Spleen (tissue), 11 donors: ENCODE data around the gene CACNB2. TPM values are rescaled to one million over a fixed set of nuclear protein-coding genes. Genes with fewer than 3 reads are reported as not detected.

Source experiments
- DNase-seq: peaks from one replicate; pipeline ENCODE4 v3.0.0-alpha.2; 2020
- H3K27ac ChIP-seq, 8 donors: fragments of 200-600 bp; sonication (generic) in 7 of 8; 1 replicate in 4 of 8; 2 replicates in 4 of 8; pipeline versions ENCODE4 v1.5.0 to v1.8.0; 2016 to 2021; ENCODE audit warnings: inconsistent platforms in 4 of 8, mild to moderate bottlenecking in 4 of 8, moderate library complexity in 1 of 8
- H3K27me3 ChIP-seq, 7 donors: fragments of 200-600 bp; sonication (generic) in 6 of 7; replicated peaks in 1 of 7; 1 replicate in 4 of 7; 2 replicates in 3 of 7; pipeline versions ENCODE4 v1.5.0 to v1.8.0; 2016 to 2021; ENCODE audit warnings: inconsistent platforms in 3 of 7, mild to moderate bottlenecking in 1 of 7
- H3K36me3 ChIP-seq, 6 donors: fragments of 200-600 bp; sonication (generic) in 5 of 6; 1 replicate in 4 of 6; 2 replicates in 2 of 6; pipeline versions ENCODE4 v1.5.0 to v1.8.0; 2016 to 2021; ENCODE audit warnings: inconsistent platforms in 2 of 6
- H3K4me1 ChIP-seq, 6 donors: fragments of 200-600 bp; sonication (generic) in 5 of 6; 1 replicate in 3 of 6; 2 replicates in 3 of 6; pipeline versions ENCODE4 v1.5.0 to v1.8.0; 2016 to 2021; ENCODE audit warnings: inconsistent platforms in 3 of 6
- H3K4me3 ChIP-seq, 8 donors: fragments of 200-600 bp; sonication (generic) in 7 of 8; 1 replicate in 4 of 8; 2 replicates in 4 of 8; pipeline versions ENCODE4 v1.5.0 to v1.8.0; 2016 to 2021; ENCODE audit warnings: inconsistent platforms in 4 of 8, mild to moderate bottlenecking in 4 of 8, moderate library complexity in 2 of 8
- H3K9me3 ChIP-seq, 8 donors: fragments of 200-600 bp; sonication (generic) in 7 of 8; 1 replicate in 4 of 8; 2 replicates in 4 of 8; pipeline versions ENCODE4 v1.5.0 to v1.8.0; 2016 to 2021; ENCODE audit warnings: inconsistent platforms in 4 of 8
- CTCF ChIP-seq, 11 experiments: fragments of 200-600 bp in 7 of 11; fragments of 450-650 bp in 4 of 11; sonication (generic) in 4 of 11; IDR thresholded peaks in 8 of 11; conservative IDR thresholded peaks in 3 of 11; 1 replicate in 7 of 11; 2 replicates in 4 of 11; pipeline versions ENCODE4 v1.4.0 to v1.8.0; 2016 to 2021; ENCODE audit warnings: antibody characterized with exemption in 11 of 11, inconsistent platforms in 4 of 11, mild to moderate bottlenecking in 1 of 11
- POLR2A ChIP-seq, 3 donors: fragments of 450-650 bp; IDR thresholded peaks; one replicate each; pipeline ENCODE4 v1.5.1; 2017; ENCODE audit warnings: antibody characterized with exemption in 3 of 3, mild to moderate bottlenecking in 1 of 3
- POLR2AphosphoS5 ChIP-seq, 3 donors: sonication (generic); formaldehyde crosslinking; IDR thresholded peaks; one replicate each; pipeline ENCODE4 v1.5.1; 2017; ENCODE audit warnings: antibody characterized with exemption in 3 of 3
- WGBS, 5 donors: extraction: QIAGEN DNeasy Blood & Tissue Kit in 3 of 5; methylation state at CpG; one replicate each; pipeline versions ENCODE4 v1.1.5 to v1.1.7; 2013 to 2018; 5-methylcytosine and 5-hydroxymethylcytosine counted together
- intact Hi-C: fragments of 100-400 bp; cut with DNase I; formaldehyde crosslinking; loops from one replicate; pipeline ENCODE4 v1.15.0; 2023; ENCODE audit warnings: low total_unique reads
- polyA plus RNA-seq, 3 donors: library from polyadenylated mRNA; stranded (reverse); fragments of 200-250 nt; gene quantifications; one replicate each; pipeline ENCODE4 v1.2.1, GENCODE V29; 2013
- total RNA-seq, 7 donors: library from RNA; depleted of rRNA in 3 of 7; stranded (reverse); fragments of >200 nt in 3 of 7; fragmentation: NEBNext Ultra II Directional in 4 of 7; extraction: Animal tissue kit (Norgen Biotek cat#: 25700) in 4 of 7; gene quantifications; one replicate each; pipeline versions ENCODE4 v1.1.0 to v1.2.1, GENCODE V29; 2016 to 2021
- donor health status: healthy with polysubstance abuse.
- donor health status: DM: no; HTN: no; CAD: no; lungs with moderate emphysema.
- donor health status: DM: no; HTN: no; CAD: no.
- donor health status: Bipolar disorder and iron deficiency.
- donor health status: healthy.
- donor health status: DM: no; HTN: no; CAD: no.
- donor health status: DM: yes; HTN: yes; CAD: no.

Gene CACNB2
- total and polyA plus RNA-seq, 10 donors: 0.17 to 0.79 (median 0.44) TPM; not detected in 1

GRCh38 chr10:18368273-18368672, 228.0 kb downstream of the CACNB2 start:
- Histone ChIP-seq H3K27ac (no peak overlapping the region), H3K27me3 (no peaks in the 10 kb centered on the region), H3K9me3 (no peaks in the 10 kb centered on the region), H3K4me3 (no peak overlapping the region), H3K36me3 (no peaks in the 10 kb centered on the region), H3K4me1 (no peaks in the 10 kb centered on the region)
- intact Hi-C loops: no loop called here
- TF ChIP-seq CTCF (IDR thresholded peaks at IDR 0.05 in 8 of 11, conservative IDR thresholded peaks at IDR 0.05 in 3 of 11) (no peak), POLR2A (IDR thresholded peaks at IDR 0.05) (no peak), POLR2AphosphoS5 (IDR thresholded peaks at IDR 0.05) (no peak)
- no peak for DNase-seq
- 67 to 84% (median 76%) methylated on average over 3 of the region's 3 CpGs for WGBS, 5 donors

GRCh38 chr10:18368682-18369081, 228.5 kb downstream of the CACNB2 start:
- WGBS, 5 donors: 53 to 86% (median 67%) methylated on average over 1 of the region's 1 CpG
- H3K4me1 ChIP-seq: no peaks in the 10 kb centered on the region

GRCh38 chr10:18369859-18370473, 229.7 kb downstream of the CACNB2 start:
- WGBS, 5 donors: 90 to 100% (median 98%) methylated on average over 4 of the region's 4 CpGs

More at GRCh38 chr10:18368682-18369081, 228.5 kb downstream of the CACNB2 start:
- no peaks in the 10 kb centered on the region for H3K9me3 ChIP-seq
- TF ChIP-seq POLR2AphosphoS5 (IDR thresholded peaks at IDR 0.05) (no peak), CTCF (IDR thresholded peaks at IDR 0.05 in 8 of 11, conservative IDR thresholded peaks at IDR 0.05 in 3 of 11) (no peak), POLR2A (IDR thresholded peaks at IDR 0.05) (no peak)
- intact Hi-C loops: no loop called here
- no peaks in the 10 kb centered on the region for H3K27me3 ChIP-seq
- H3K27ac ChIP-seq: no peak overlapping the region
- H3K4me3 ChIP-seq: no peak overlapping the region
- no peak for DNase-seq
- no peaks in the 10 kb centered on the region for H3K36me3 ChIP-seq

More at GRCh38 chr10:18369859-18370473, 229.7 kb downstream of the CACNB2 start:
- no peak overlapping the region for H3K27ac ChIP-seq
- no peaks in the 10 kb centered on the region for H3K4me1 ChIP-seq
- H3K9me3 ChIP-seq: no peaks in the 10 kb centered on the region
- intact Hi-C loops: no loop called here
- H3K4me3 ChIP-seq: no peak overlapping the region
- no peak for TF ChIP-seq POLR2AphosphoS5 (IDR thresholded peaks at IDR 0.05)
- no peak for TF ChIP-seq POLR2A (IDR thresholded peaks at IDR 0.05)
- no peak for TF ChIP-seq CTCF (IDR thresholded peaks at IDR 0.05 in 8 of 11, conservative IDR thresholded peaks at IDR 0.05 in 3 of 11)
- H3K27me3 ChIP-seq: no peaks in the 10 kb centered on the region
- DNase-seq: no peak
- no peaks in the 10 kb centered on the region for H3K36me3 ChIP-seq
